ES-I3 (cell line): Measurements from ENCODE around the gene RABGGTA.
"Not testable (repeated sequence)": the region's sequence is repeated elsewhere in the genome, so short reads cannot be mapped to it uniquely, and the experiment has no call there.

Source experiments
- H3K36me3 ChIP-seq: 2 replicates; pipeline ENCODE4 v1.6.1; 2013; ENCODE audit warnings: mild to moderate bottlenecking, low read length, control low read depth, moderate library complexity; ENCODE audit not compliant: insufficient read depth
- H3K4me1 ChIP-seq: 2 replicates; pipeline ENCODE4 v1.6.1; 2013; ENCODE audit warnings: mild to moderate bottlenecking, control low read depth, low read length; ENCODE audit not compliant: insufficient read depth
- H3K9ac ChIP-seq: 2 replicates; pipeline ENCODE4 v1.6.1; 2013; ENCODE audit warnings: low read depth, mild to moderate bottlenecking, low read length, moderate library complexity
- H3K9me3 ChIP-seq: 2 replicates; pipeline ENCODE4 v1.6.1; 2013; ENCODE audit warnings: mild to moderate bottlenecking, low read length, moderate library complexity; ENCODE audit not compliant: control insufficient read depth, insufficient read depth

RABGGTA gene

DNA sequence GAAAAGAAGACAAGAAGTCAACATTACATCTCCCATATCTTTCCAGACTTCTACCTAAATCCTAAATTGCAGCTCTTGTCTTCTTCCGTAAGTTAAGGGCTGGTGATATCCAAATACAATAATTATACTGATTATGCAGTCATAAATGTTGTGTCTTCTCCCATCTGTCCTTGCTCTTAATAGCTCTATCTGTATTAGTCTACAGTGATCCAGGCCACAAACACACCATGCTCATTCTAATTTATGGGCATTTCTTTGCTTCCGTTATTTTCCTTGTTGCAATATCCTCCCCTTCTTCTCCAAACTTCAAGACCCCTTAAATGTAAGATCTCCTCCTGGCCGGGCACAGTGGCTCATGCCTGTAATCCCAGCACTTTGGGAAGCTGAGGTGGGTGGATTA lies 51.9 kb downstream of the RABGGTA start:
- Histone ChIP-seq H3K9ac (no peak overlapping the region), H3K36me3 (no peaks in the 10 kb centered on the region), H3K9me3 (no peaks in the 10 kb centered on the region), H3K4me1 (no peaks in the 10 kb centered on the region)

DNA sequence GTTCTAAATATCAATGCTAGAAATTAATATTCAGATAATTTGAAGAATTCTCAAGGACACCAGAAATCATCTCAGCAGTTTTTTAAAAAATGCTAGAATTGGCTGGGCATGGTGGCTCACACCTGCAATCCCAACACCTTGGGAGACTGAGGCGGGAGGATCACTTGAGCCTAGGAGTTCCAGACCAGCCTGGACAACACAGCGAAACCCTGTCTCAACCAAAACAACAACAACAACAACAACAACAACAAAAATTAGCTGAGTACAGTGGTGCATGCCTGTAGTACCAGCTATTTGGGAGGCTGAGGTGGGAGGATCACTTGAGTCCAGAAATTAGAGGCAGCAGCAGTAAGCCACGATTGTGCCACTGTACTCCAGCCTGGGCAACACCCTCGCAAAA lies 52.3 kb downstream of the RABGGTA start:
- H3K9me3 ChIP-seq: no peaks in the 10 kb centered on the region
- H3K9ac ChIP-seq: no peak overlapping the region
- no peaks in the 10 kb centered on the region for H3K4me1 ChIP-seq
- no peaks in the 10 kb centered on the region for H3K36me3 ChIP-seq

DNA sequence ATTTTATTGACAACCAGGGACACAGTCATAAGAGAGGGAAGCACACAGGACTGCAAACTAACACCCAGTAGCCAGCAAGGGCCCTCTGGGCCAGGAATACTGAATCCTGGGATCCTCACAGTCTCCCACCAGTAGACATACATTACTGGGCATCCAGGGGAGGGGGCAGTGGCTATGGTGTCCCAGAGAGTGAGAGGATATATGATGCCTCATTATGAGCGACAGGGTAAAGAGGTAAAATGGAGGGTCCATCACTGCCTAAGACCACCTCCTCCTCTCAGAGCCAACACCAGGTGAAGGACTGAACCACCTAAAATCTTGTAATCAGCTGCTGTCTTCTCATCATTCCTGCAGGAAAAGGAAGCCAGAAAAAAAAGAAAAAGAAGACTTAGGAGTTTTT lies 54.5 kb downstream of the RABGGTA start:
- not testable (repeated sequence) for H3K36me3 ChIP-seq, H3K4me1 ChIP-seq, H3K9ac ChIP-seq, H3K9me3 ChIP-seq

DNA sequence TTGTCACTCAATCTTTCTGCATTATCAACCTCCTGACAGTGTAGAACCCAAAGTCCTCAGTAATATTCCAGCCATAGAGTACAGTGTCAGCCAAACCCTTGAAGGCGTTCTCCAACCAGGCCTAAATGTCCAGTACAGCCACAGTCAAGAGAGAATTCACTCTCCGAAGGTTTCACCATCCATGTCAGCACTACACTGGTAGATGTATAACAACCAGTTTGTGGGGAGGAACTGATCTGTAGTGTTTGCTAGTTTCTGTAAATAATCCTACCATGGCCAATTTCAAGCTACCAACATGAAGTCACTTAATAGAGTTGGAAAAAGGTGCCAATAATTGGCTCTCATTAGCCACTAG lies 55.1 kb downstream of the RABGGTA start:
- H3K4me1 ChIP-seq: peaks cover 4% of the 10 kb centered on the region; the same call in 1 of the 2 replicates
- 0 out of 2 replicates have a peak overlapping the region, but pooled peaks have one; percentile 93 for H3K9ac ChIP-seq
- no peaks in the 10 kb centered on the region for H3K36me3 ChIP-seq
- H3K9me3 ChIP-seq: no peaks in the 10 kb centered on the region
